Measurements from ENCODE around the gene MACROD1. TPM values are rescaled to one million over a fixed set of nuclear protein-coding genes. Genes with fewer than 3 reads are reported as not detected.

Gene MACROD1
- total RNA-seq, 1 donor from 2014 or later = 3.4 TPM

GRCh38 chr11:64009710-64010109, 156.2 kb downstream of the MACROD1 start:
- peaks cover 13% of the 10 kb centered on the region for H3K4me1 ChIP-seq (ENCODE audit: insufficient read depth, low read length)
- peaks cover 2% of the 10 kb centered on the region for H3K9me3 Mint-ChIP-seq (ENCODE audit: unreplicated experiment)
- H3K9ac ChIP-seq (ENCODE audit: low read length) = no peak overlapping the region
- no peaks in the 10 kb centered on the region for H3K9me3 ChIP-seq (ENCODE audit: insufficient read depth, low read depth, low read length)
- no peak overlapping the region for H3K4me3 ChIP-seq (ENCODE audit: insufficient read depth, low read depth, low read length)
- H3K4me2 ChIP-seq (ENCODE audit: low read length) = no peak overlapping the region
- H4K20me1 ChIP-seq (ENCODE audit: insufficient read depth, low read length) = peaks cover under 1% of the 10 kb centered on the region
- H3K27me3 ChIP-seq (ENCODE audit: insufficient read depth, low read length) = peaks cover under 1% of the 10 kb centered on the region
- DNase-seq (ENCODE audit: low read depth) (no peak), FAIRE-seq (no peak)
- peaks cover 54% of the 10 kb centered on the region for H3K27me3 Mint-ChIP-seq (ENCODE audit: low read depth, unreplicated experiment)
- no peaks in the 10 kb centered on the region for H3K36me3 ChIP-seq (ENCODE audit: insufficient read depth, low read length)
- no peak overlapping the region for H2AFZ ChIP-seq (ENCODE audit: low read depth, low read length)
- H3K36me3 Mint-ChIP-seq (ENCODE audit: low read depth, unreplicated experiment) = peaks cover 3% of the 10 kb centered on the region
- H3K79me2 ChIP-seq (ENCODE audit: insufficient read depth, low read length) = no peaks in the 10 kb centered on the region
- TF ChIP-seq, protein P1, sequence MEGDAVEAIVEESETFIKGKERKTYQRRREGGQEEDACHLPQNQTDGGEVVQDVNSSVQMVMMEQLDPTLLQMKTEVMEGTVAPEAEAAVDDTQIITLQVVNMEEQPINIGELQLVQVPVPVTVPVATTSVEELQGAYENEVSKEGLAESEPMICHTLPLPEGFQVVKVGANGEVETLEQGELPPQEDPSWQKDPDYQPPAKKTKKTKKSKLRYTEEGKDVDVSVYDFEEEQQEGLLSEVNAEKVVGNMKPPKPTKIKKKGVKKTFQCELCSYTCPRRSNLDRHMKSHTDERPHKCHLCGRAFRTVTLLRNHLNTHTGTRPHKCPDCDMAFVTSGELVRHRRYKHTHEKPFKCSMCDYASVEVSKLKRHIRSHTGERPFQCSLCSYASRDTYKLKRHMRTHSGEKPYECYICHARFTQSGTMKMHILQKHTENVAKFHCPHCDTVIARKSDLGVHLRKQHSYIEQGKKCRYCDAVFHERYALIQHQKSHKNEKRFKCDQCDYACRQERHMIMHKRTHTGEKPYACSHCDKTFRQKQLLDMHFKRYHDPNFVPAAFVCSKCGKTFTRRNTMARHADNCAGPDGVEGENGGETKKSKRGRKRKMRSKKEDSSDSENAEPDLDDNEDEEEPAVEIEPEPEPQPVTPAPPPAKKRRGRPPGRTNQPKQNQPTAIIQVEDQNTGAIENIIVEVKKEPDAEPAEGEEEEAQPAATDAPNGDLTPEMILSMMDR (IDR thresholded peaks at IDR 0.05; ENCODE audit: insufficient read depth, low read depth, low read length) = no peak
- TF ChIP-seq EZH2 (IDR thresholded peaks at IDR 0.05; ENCODE audit: insufficient read depth, low read length) = no peak
- H3K4me1 Mint-ChIP-seq (ENCODE audit: low read depth, unreplicated experiment) = peaks cover 5% of the 10 kb centered on the region
- H3K27ac ChIP-seq (ENCODE audit: low read depth, low read length) = no peak overlapping the region
- no peak overlapping the region for H3K27ac Mint-ChIP-seq (ENCODE audit: unreplicated experiment)
- no peak overlapping the region for H3K4me3 Mint-ChIP-seq (ENCODE audit: unreplicated experiment)

DNA sequence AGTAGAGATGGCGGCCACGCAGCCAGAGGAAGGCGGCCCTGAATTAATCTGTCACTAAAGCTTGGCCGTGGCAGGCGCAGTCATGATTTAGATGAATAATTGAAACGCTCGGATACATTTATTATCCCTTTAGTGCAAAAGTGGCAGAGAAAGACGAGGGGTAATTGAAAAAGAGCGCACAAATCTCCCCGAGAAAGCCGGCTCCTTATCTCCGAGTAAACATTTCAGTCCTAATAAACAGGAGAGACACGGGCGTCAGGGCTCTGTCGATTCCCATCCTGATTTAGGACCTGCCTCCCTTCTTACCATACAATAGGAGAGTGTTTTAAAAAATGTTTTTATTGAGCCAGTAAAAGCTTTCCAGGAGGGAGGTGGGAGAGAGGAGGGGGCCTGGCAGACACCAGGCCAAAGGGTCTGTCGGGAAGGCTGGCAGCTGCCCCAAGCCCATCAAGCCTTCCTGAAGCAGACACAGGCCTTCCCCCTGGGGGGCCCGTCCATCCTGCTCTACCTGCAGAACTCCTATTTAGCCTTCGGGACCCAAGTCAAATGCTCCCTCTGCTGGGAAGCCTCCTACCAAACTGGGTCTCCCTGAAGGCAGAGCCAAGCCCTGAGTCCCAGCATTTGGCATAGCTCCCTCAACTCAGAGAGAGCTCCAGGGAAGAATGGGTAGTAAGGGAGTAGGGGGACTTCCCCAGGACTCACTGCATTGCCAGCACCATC, 156.8 kb downstream of the MACROD1 start:
- H3K4me1 ChIP-seq (ENCODE audit: insufficient read depth, low read length) = peaks cover 13% of the 10 kb centered on the region
- Mint-ChIP-seq H3K4me3 (ENCODE audit: unreplicated experiment) (no peak overlapping the region), H3K27ac (ENCODE audit: unreplicated experiment) (no peak overlapping the region)

More for the DNA sequence above, 156.8 kb downstream of the MACROD1 start:
- H3K4me2 ChIP-seq (ENCODE audit: low read length) = no peak overlapping the region
- Mint-ChIP-seq H3K9me3 (ENCODE audit: unreplicated experiment) (peaks cover 2% of the 10 kb centered on the region), H3K4me1 (ENCODE audit: low read depth, unreplicated experiment) (peaks cover 5% of the 10 kb centered on the region), H3K27me3 (ENCODE audit: low read depth, unreplicated experiment) (peaks cover 54% of the 10 kb centered on the region), H3K36me3 (ENCODE audit: low read depth, unreplicated experiment) (peaks cover 3% of the 10 kb centered on the region)
- H3K9ac ChIP-seq (ENCODE audit: low read length) = no peak overlapping the region
- H4K20me1 ChIP-seq (ENCODE audit: insufficient read depth, low read length) = peaks cover 6% of the 10 kb centered on the region
- no peaks in the 10 kb centered on the region for H3K27me3 ChIP-seq (ENCODE audit: insufficient read depth, low read length)
- no peak overlapping the region for H2AFZ ChIP-seq (ENCODE audit: low read depth, low read length)
- H3K36me3 ChIP-seq (ENCODE audit: insufficient read depth, low read length) = no peaks in the 10 kb centered on the region
- no peaks in the 10 kb centered on the region for H3K9me3 ChIP-seq (ENCODE audit: insufficient read depth, low read depth, low read length)
- no peak for TF ChIP-seq EZH2 (IDR thresholded peaks at IDR 0.05; ENCODE audit: insufficient read depth, low read length)
- TF ChIP-seq, protein P1 (IDR thresholded peaks at IDR 0.05; ENCODE audit: insufficient read depth, low read depth, low read length) = no peak
- no peak overlapping the region for H3K27ac ChIP-seq (ENCODE audit: low read depth, low read length)
- no peaks in the 10 kb centered on the region for H3K79me2 ChIP-seq (ENCODE audit: insufficient read depth, low read length)
- H3K4me3 ChIP-seq (ENCODE audit: insufficient read depth, low read depth, low read length) = no peak overlapping the region
- DNase-seq (ENCODE audit: low read depth) (no peak), FAIRE-seq (no peak)

All from astrocyte (in vitro differentiated cells and primary cell).